ENCODE measurements around the gene RNF19B.

DNA sequence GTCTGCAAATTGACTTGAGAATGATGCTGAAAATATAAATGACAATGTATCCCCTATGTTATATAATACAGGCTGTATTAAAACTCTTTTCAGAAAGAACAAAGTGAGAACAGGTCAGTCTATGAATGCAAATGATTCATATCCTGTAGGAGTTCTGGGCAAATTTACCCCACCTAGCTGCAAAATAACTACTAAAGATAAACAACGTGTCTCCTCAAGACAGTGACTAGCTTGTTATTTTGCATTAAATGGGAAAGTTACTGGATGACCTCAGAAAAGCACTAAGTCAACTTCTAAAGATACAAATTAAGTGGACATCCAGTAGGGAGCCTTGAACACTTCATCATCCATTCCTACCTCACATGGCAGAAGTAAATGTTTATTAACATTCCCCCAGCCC lies 11.1 kb downstream of the RNF19B start:
- no peak for TF ChIP-seq EZH2phosphoT487 (IDR thresholded peaks at IDR 0.05; ENCODE audit: low read depth)
- TF ChIP-seq, protein P1, sequence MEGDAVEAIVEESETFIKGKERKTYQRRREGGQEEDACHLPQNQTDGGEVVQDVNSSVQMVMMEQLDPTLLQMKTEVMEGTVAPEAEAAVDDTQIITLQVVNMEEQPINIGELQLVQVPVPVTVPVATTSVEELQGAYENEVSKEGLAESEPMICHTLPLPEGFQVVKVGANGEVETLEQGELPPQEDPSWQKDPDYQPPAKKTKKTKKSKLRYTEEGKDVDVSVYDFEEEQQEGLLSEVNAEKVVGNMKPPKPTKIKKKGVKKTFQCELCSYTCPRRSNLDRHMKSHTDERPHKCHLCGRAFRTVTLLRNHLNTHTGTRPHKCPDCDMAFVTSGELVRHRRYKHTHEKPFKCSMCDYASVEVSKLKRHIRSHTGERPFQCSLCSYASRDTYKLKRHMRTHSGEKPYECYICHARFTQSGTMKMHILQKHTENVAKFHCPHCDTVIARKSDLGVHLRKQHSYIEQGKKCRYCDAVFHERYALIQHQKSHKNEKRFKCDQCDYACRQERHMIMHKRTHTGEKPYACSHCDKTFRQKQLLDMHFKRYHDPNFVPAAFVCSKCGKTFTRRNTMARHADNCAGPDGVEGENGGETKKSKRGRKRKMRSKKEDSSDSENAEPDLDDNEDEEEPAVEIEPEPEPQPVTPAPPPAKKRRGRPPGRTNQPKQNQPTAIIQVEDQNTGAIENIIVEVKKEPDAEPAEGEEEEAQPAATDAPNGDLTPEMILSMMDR (IDR thresholded peaks at IDR 0.05; ENCODE audit: low read depth, low read length) = no peak

Measured in OCI-LY3 (cell line).